ENCODE data around the gene CDX1. TPM values are rescaled to one million over a fixed set of nuclear protein-coding genes. Genes with fewer than 3 reads are reported as not detected.

The CDX1 gene
- total RNA-seq, 4 donors from 2014 or later = not detected

DNA sequence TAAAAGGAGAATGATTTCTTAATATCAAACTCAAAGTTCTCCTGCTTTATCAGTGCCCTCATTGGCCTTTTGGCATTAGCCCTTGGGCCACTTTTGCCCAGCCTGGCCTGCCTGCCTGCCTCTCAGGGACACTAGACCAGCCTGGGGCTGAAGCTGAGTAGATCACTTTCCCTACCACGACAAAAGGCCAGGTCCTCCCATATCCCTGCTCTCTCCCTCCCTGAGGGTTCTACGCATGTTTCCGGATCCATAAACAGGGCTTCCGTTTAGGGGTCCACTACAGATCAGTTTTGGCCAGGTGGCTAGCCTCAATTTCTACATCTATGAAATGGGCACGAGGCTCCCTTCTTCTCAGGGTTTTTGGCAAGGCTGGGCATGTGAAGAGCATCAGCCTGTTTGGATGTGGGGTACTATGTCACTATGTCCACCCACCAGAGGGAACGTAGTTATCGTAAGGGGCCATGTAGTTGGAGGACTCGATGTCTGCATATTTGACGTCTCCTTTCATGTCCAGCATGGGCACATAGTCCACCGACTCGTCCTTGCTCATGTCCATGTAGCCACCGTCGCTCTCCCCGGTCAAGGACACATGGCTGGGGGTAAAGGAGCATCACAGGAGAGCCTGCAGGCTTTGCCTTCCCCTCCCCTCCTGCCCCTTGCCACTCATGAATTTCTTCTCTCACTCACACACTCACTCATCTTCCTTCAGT lies 45.0 kb upstream of the CDX1 start:
- TF ChIP-seq, protein P1, sequence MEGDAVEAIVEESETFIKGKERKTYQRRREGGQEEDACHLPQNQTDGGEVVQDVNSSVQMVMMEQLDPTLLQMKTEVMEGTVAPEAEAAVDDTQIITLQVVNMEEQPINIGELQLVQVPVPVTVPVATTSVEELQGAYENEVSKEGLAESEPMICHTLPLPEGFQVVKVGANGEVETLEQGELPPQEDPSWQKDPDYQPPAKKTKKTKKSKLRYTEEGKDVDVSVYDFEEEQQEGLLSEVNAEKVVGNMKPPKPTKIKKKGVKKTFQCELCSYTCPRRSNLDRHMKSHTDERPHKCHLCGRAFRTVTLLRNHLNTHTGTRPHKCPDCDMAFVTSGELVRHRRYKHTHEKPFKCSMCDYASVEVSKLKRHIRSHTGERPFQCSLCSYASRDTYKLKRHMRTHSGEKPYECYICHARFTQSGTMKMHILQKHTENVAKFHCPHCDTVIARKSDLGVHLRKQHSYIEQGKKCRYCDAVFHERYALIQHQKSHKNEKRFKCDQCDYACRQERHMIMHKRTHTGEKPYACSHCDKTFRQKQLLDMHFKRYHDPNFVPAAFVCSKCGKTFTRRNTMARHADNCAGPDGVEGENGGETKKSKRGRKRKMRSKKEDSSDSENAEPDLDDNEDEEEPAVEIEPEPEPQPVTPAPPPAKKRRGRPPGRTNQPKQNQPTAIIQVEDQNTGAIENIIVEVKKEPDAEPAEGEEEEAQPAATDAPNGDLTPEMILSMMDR (IDR thresholded peaks at IDR 0.05; ENCODE audit: low read depth) = no peak

DNA sequence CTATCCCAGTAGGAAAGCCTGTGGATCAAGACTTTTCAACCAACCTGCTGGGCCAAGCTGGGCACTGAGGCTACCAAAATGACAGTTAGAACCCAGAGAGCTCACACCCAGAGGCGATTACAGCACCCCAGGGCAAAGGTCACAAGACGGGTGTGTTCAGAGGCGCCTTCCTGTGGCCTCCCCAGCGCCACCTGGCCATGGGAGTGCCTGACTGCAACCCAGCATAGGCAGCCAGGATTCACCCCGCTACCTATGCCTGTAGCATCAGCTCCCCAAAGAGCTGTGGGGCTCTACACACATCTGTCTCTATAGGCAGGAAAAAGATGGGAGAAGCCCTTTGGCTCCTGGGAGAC lies 44.4 kb upstream of the CDX1 start:
- TF ChIP-seq, protein P1 (IDR thresholded peaks at IDR 0.05; ENCODE audit: low read depth) = no peak

DNA sequence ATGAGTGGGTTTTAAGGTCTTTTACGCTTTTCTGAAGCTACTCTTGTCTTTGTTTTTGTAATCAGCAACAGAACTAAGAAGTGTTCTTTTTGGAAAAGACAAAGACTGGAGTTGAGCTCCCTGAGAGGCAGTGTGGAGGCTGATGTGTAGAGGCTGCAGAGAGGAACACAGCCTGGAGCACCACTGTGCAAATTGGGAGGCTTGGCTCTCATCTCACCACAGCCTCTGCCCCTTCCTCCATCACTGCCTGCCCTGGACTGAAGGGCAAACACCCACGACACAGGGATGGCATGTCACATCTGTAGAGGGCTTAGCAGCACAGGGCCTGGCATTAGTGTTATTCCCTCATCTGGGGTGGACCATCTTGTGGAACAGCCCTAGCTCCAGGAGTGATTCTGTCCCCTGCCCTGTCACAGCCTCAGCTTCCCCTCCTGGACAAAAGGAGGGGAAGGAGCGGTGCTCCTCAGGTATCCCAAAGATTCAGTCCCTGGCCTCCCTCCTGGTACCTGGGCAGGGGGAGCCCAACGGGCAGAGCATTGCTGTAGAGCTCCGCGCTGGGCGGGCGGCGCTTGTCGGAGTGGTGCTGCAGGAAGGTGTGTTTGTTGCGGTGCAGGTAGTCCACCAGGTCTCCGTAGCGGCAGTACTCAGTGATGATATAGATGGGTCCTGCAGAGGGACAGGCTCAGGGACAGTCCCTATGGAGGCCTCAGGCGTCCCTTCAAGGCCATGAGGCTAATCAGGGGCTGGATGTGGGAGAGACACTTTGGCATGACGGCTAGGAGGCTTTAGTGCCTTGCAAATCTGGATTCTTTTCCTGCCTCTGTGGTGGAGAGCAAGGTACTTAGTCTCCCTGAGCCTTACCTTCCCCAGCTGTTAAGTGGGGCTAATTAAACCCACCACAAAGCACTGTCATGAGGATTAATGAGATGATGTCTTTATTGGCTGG lies 43.8 kb upstream of the CDX1 start:
- TF ChIP-seq, protein P1 (IDR thresholded peaks at IDR 0.05; ENCODE audit: low read depth) = no peak

DNA sequence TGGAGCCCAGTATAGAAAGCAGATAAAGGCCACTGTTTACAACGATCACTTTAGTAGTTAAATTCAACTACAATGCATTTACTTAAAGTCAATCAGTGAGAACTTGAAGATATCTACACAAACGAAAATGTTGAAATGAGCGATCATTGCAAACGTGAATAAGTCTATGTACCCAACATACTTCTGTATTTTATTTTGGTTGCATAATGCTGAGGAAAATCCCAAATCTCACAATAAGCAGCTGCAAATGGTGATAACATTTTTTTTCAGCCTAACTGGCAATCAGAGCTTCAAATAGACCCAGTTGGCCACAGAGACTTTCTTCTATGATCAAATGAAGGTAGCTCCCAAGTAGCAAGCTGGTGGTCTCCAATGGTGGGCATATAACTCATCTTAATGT lies 43.0 kb upstream of the CDX1 start:
- TF ChIP-seq, protein P1 (IDR thresholded peaks at IDR 0.05; ENCODE audit: low read depth) = no peak

DNA sequence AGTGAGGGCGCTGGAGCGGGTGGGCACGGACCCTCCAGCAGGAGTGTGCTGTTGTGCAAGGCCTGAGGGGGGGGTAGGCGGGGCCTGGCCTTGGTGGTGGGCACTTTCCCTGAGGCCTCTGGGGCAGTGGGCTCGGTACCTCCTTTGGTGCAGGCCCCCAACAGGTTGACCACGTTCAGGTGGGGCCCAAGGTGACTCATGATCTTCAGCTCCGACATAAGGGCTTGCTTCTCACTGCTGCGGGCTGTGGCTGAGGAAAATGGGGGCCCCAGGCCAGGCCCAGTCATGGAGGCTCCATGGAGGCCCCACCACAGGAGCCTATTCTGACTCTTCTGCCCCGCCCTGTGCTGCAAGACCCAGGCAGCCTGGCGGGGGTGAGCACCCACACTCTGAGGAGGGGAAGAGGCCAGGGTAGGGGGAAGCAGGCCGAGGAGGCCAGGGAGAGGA lies 42.4 kb upstream of the CDX1 start:
- TF ChIP-seq, protein P1 (IDR thresholded peaks at IDR 0.05; ENCODE audit: low read depth) = no peak

DNA sequence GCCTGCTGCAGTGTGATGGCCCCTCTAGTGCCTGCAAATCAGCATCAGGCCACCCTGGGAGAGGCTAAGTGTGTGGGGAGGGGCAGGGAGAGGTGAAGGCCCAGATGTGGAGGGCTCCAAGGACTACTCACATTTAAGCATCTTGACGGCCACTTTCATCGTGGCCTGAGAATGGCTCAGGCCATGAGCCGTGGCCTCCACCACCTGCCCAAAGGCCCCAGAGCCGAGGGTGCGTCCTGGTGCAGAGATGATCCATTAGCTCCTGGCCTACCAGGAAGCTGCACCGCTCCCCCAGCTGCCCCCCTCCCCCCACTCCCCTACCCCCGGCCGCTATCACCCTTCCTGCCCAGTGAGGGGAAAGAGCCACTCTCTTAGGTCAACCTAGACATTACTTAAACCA lies 42.0 kb upstream of the CDX1 start:
- TF ChIP-seq, protein P1 (IDR thresholded peaks at IDR 0.05; ENCODE audit: low read depth) = no peak

DNA sequence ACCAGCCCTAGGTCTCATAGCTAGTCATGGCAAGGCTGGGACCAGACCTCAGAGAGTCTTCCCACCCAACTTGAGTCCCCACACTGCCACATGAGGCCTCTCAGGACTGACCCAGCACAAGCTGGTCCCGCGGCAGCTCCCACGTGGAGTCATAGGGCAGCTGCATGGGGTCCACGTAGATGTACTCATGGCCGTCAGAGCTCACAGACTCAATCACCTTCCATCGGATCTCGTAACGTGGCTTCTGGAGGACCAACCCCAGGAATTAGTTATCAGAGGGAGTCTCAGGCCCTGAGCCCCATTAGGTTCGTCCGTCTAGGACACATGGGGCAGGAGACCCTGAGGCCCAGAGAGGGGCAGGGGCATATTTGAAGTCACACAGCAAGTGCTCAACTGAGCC lies 41.2 kb upstream of the CDX1 start:
- TF ChIP-seq, protein P1 (IDR thresholded peaks at IDR 0.05; ENCODE audit: low read depth) = no peak
